GM23338 (cell line): ENCODE results near the gene GFPT2. TPM values are rescaled to one million over a fixed set of nuclear protein-coding genes. Genes with fewer than 3 reads are reported as not detected.

Experiments
- ATAC-seq: fragments of 200-7000 bp; cut with Tn5 transposase; 3 replicates; pipeline ENCODE4 v1.9.1; 2020
- DNase-seq: peaks from one replicate; pipeline ENCODE4 v3.0.0-alpha.2; 2015; ENCODE audit warnings: low spot score
- H2AFZ ChIP-seq: fragments of 200-600 bp; sonication (generic); 2 replicates; pipeline ENCODE4 v1.8.0; 2016; ENCODE audit warnings: antibody characterized with exemption, mild to moderate bottlenecking, moderate library complexity
- H3F3A ChIP-seq: fragments of 200-600 bp; sonication (generic); replicated peaks from 2 replicates; pipeline ENCODE4 v1.8.0; 2017; ENCODE audit warnings: antibody characterized with exemption, mixed run types, low read depth
- H3K27ac ChIP-seq: fragments of 200-600 bp; sonication (generic); 2 replicates; pipeline ENCODE4 v1.6.1; 2016; ENCODE audit warnings: low read depth
- H3K27me3 ChIP-seq: fragments of 200-600 bp; sonication (generic); 2 replicates; pipeline ENCODE4 v1.8.0; 2016; ENCODE audit warnings: mild to moderate bottlenecking, mixed run types, moderate library complexity; ENCODE audit not compliant: insufficient read depth
- H3K36me3 ChIP-seq: fragments of 200-600 bp; sonication (generic); 2 replicates; pipeline ENCODE4 v1.8.0; 2016; ENCODE audit warnings: mild to moderate bottlenecking; ENCODE audit not compliant: insufficient read depth
- H3K4me1 ChIP-seq: fragments of 200-600 bp; sonication (generic); 2 replicates; pipeline ENCODE4 v1.8.0; 2016; ENCODE audit warnings: mild to moderate bottlenecking, moderate library complexity; ENCODE audit not compliant: insufficient read depth
- H3K4me2 ChIP-seq: fragments of 200-600 bp; sonication (generic); 2 replicates; pipeline ENCODE4 v1.7.1; 2017; ENCODE audit warnings: mixed run types
- H3K4me3 ChIP-seq: fragments of 200-600 bp; sonication (generic); 2 replicates; pipeline ENCODE4 v1.6.1; 2016; ENCODE audit warnings: mixed run types
- H3K79me2 ChIP-seq: fragments of 200-600 bp; sonication (generic); replicated peaks from 2 replicates; pipeline ENCODE4 v1.8.0; 2017; ENCODE audit warnings: mild to moderate bottlenecking; ENCODE audit not compliant: insufficient read depth
- H3K9me2 ChIP-seq: fragments of 200-600 bp; sonication (generic); 2 replicates; pipeline ENCODE4 v1.8.0; 2017; ENCODE audit not compliant: insufficient read depth
- H4K20me1 ChIP-seq: fragments of 200-600 bp; sonication (generic); replicated peaks from 2 replicates; pipeline ENCODE4 v1.8.0; 2017; ENCODE audit warnings: mild to moderate bottlenecking; ENCODE audit not compliant: insufficient read depth
- H3K27ac Mint-ChIP-seq: 2 replicates; pipeline ENCODE4 v1.8.0; 2020; ENCODE audit warnings: inconsistent platforms, mild to moderate bottlenecking, moderate library complexity, mixed read lengths
- H3K27me3 Mint-ChIP-seq: 3 replicates; pipeline ENCODE4 v1.8.0; 2022; ENCODE audit warnings: low read depth, mild to moderate bottlenecking, moderate library complexity, mixed read lengths, inconsistent platforms; ENCODE audit not compliant: insufficient read depth, poor library complexity
- H3K36me3 Mint-ChIP-seq: 3 replicates; pipeline ENCODE4 v1.8.0; 2021; ENCODE audit warnings: low read depth, mild to moderate bottlenecking, inconsistent platforms, moderate library complexity, mixed read lengths
- H3K4me1 Mint-ChIP-seq: 3 replicates; pipeline ENCODE4 v1.8.0; 2020; ENCODE audit warnings: mild to moderate bottlenecking, inconsistent platforms, mixed read lengths
- H3K4me3 Mint-ChIP-seq: 3 replicates; pipeline ENCODE4 v1.8.0; 2021; ENCODE audit warnings: moderate library complexity, mild to moderate bottlenecking, inconsistent platforms, mixed read lengths
- H3K9me3 Mint-ChIP-seq: 3 replicates; pipeline ENCODE4 v1.8.0; 2020; ENCODE audit warnings: moderate library complexity, mild to moderate bottlenecking, inconsistent platforms, mixed read lengths
- CREB1 ChIP-seq: fragments of 250-450 bp; sonication (Bioruptor Pico); IDR thresholded peaks from 2 replicates; pipeline ENCODE4 v1.5.0; 2020; ENCODE audit warnings: low read depth, mild to moderate bottlenecking, moderate library complexity
- EZH2phosphoT487 ChIP-seq: fragments of 200-600 bp; sonication (generic); IDR thresholded peaks from one replicate; pipeline ENCODE4 v1.8.1; 2018; ENCODE audit warnings: antibody characterized with exemption; ENCODE audit not compliant: unreplicated experiment
- JUNB ChIP-seq: IDR thresholded peaks from one replicate; pipeline ENCODE4 v1.6.1; 2016; ENCODE audit warnings: antibody characterized with exemption; ENCODE audit not compliant: unreplicated experiment
- NANOG ChIP-seq: IDR thresholded peaks from 2 replicates; pipeline ENCODE4 v1.6.1; 2016; ENCODE audit warnings: antibody characterized with exemption, borderline replicate concordance
- POLR2AphosphoS5 ChIP-seq: IDR thresholded peaks from 2 replicates; pipeline ENCODE4 v1.6.1; 2016; ENCODE audit warnings: antibody characterized with exemption, low read depth
- REST ChIP-seq: IDR thresholded peaks from one replicate; pipeline ENCODE4 v1.6.1; 2018; ENCODE audit warnings: antibody characterized with exemption; ENCODE audit not compliant: unreplicated experiment
- STAT1 ChIP-seq: IDR thresholded peaks from one replicate; pipeline ENCODE4 v1.6.1; 2016; ENCODE audit warnings: antibody characterized with exemption; ENCODE audit not compliant: unreplicated experiment
- ZNF114 ChIP-seq: fragments of 250-450 bp; sonication (Bioruptor Pico); IDR thresholded peaks from 2 replicates; pipeline ENCODE4 v1.5.0; 2020; ENCODE audit warnings: mild to moderate bottlenecking, moderate library complexity
- ZNF331 ChIP-seq: fragments of 250-450 bp; sonication (Bioruptor Pico); IDR thresholded peaks from 2 replicates; pipeline ENCODE4 v1.5.0; 2020; ENCODE audit warnings: low read depth, mild to moderate bottlenecking, moderate library complexity
- polyA plus RNA-seq: library from polyadenylated mRNA; unstranded; fragments of >200 nt; fragmentation: Nextera tagmentation; extraction: Ambion mirVana; gene quantifications from 2 replicates; pipeline ENCODE4 v1.2.1, GENCODE V29; 2016
- total RNA-seq: library from RNA; depleted of rRNA; stranded (reverse); fragments of >200 nt; shearing (Covaris generic); gene quantifications from 2 replicates; pipeline ENCODE4 v1.2.3, GENCODE V29; 2014
- TF ChIP-seq, protein P1 (sequence below), 2 experiments: fragments of 200-600 bp in 1 of 2; sonication (generic) in 1 of 2; conservative IDR thresholded peaks; 2 replicates each; pipeline versions ENCODE4 v1.5.1 to v1.6.1; 2016 to 2017; ENCODE audit warnings: antibody characterized with exemption in 2 of 2, low read depth in 2 of 2, mild to moderate bottlenecking in 2 of 2, moderate library complexity in 1 of 2
- TF ChIP-seq, protein P2 (sequence below): IDR thresholded peaks from 2 replicates; pipeline ENCODE4 v1.6.1; 2016; ENCODE audit warnings: antibody characterized with exemption

The GFPT2 gene
- total and polyA plus RNA-seq, 2 experiments from 2014 or later: 82.6 to 120 TPM

DNA sequence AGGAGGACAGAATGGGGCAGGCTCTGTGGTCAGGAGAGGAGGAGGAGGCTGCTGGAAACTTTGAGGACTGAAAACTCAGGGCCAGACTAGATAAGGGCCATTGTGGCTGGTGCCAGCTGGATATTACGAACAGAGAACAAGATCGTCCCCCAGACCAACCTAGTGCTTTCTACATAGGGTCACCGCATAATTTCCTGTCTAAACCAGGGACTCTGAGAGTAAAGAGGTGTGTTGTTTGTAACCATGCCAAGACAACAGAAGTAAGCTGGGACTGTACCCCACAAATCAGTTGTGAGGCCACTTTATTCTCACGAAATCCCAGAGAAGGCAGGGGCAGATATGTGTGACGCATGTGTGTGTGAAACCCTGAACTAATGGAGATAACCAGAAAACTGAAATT, 20.3 kb upstream of the GFPT2 start:
- H3K4me2 ChIP-seq: no peak overlapping the region
- Mint-ChIP-seq H3K36me3 (no peaks in the 10 kb centered on the region), H3K4me3 (no peak overlapping the region), H3K4me1 (peaks cover 3% of the 10 kb centered on the region; the same call in 1 of the 3 replicates), H3K27ac (no peak overlapping the region), H3K9me3 (no peaks in the 10 kb centered on the region), H3K27me3 (peaks cover 2% of the 10 kb centered on the region)
- H3K9me2 ChIP-seq: no peaks in the 10 kb centered on the region
- no peak overlapping the region for H3K27ac ChIP-seq
- ATAC-seq (no peak), DNase-seq (no peak)
- H4K20me1 ChIP-seq: no peaks in the 10 kb centered on the region
- no peaks in the 10 kb centered on the region for H3K36me3 ChIP-seq
- no peaks in the 10 kb centered on the region for H3K79me2 ChIP-seq
- no peaks in the 10 kb centered on the region for H3K4me1 ChIP-seq
- TF ChIP-seq CREB1 (no peak), STAT1 (no peak), POLR2AphosphoS5 (no peak), EZH2phosphoT487 (no peak), NANOG (no peak), ZNF331 (CRISPR knock-in tag) (no peak)
- TF ChIP-seq, protein P1, sequence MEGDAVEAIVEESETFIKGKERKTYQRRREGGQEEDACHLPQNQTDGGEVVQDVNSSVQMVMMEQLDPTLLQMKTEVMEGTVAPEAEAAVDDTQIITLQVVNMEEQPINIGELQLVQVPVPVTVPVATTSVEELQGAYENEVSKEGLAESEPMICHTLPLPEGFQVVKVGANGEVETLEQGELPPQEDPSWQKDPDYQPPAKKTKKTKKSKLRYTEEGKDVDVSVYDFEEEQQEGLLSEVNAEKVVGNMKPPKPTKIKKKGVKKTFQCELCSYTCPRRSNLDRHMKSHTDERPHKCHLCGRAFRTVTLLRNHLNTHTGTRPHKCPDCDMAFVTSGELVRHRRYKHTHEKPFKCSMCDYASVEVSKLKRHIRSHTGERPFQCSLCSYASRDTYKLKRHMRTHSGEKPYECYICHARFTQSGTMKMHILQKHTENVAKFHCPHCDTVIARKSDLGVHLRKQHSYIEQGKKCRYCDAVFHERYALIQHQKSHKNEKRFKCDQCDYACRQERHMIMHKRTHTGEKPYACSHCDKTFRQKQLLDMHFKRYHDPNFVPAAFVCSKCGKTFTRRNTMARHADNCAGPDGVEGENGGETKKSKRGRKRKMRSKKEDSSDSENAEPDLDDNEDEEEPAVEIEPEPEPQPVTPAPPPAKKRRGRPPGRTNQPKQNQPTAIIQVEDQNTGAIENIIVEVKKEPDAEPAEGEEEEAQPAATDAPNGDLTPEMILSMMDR (conservative IDR thresholded peaks at IDR 0.05; ENCODE audit: low read depth in 2 of 2): no peak
- TF ChIP-seq, protein P2, sequence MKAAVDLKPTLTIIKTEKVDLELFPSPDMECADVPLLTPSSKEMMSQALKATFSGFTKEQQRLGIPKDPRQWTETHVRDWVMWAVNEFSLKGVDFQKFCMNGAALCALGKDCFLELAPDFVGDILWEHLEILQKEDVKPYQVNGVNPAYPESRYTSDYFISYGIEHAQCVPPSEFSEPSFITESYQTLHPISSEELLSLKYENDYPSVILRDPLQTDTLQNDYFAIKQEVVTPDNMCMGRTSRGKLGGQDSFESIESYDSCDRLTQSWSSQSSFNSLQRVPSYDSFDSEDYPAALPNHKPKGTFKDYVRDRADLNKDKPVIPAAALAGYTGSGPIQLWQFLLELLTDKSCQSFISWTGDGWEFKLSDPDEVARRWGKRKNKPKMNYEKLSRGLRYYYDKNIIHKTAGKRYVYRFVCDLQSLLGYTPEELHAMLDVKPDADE: no peak
- no peaks in the 10 kb centered on the region for H3K27me3 ChIP-seq
- 0 out of 2 replicates have a peak overlapping the region, but pooled peaks have one; percentile 72 for H2AFZ ChIP-seq
- H3K4me3 ChIP-seq: no peak overlapping the region
- no peaks in the 10 kb centered on the region for H3F3A ChIP-seq

- DNase-seq (no peak), ATAC-seq (peak; percentile 28)
- H4K20me1 ChIP-seq: no peaks in the 10 kb centered on the region
- H3K36me3 ChIP-seq: no peaks in the 10 kb centered on the region
- H3K4me3 ChIP-seq: no peak overlapping the region
- Mint-ChIP-seq H3K36me3 (no peaks in the 10 kb centered on the region), H3K4me3 (no peak overlapping the region), H3K4me1 (no peaks in the 10 kb centered on the region; the same call in 2 of the 3 replicates), H3K27me3 (peaks cover 4% of the 10 kb centered on the region), H3K9me3 (no peaks in the 10 kb centered on the region), H3K27ac (no peak overlapping the region)
- no peaks in the 10 kb centered on the region for H3K79me2 ChIP-seq
- 0 out of 2 replicates have a peak overlapping the region, but pooled peaks have one; percentile 38 for H2AFZ ChIP-seq
- H3K9me2 ChIP-seq: no peaks in the 10 kb centered on the region
- H3K27me3 ChIP-seq: no peaks in the 10 kb centered on the region
- H3K27ac ChIP-seq: no peak overlapping the region
- H3K4me1 ChIP-seq: no peaks in the 10 kb centered on the region
- no peak overlapping the region for H3K4me2 ChIP-seq
- no peaks in the 10 kb centered on the region for H3F3A ChIP-seq
- TF ChIP-seq NANOG (no peak), REST (no peak), ZNF114 (CRISPR knock-in tag) (no peak), EZH2phosphoT487 (no peak), ZNF331 (CRISPR knock-in tag) (no peak), STAT1 (no peak), POLR2AphosphoS5 (no peak), JUNB (no peak)
- TF ChIP-seq, protein P2: no peak
- TF ChIP-seq, protein P1 (conservative IDR thresholded peaks at IDR 0.05; ENCODE audit: low read depth in 2 of 2): no peak
These were observed 18.8 kb upstream of the GFPT2 start for GRCh38 chr5:180371949-180372348.
